ENCODE measurements around the gene DRD3.

DRD3 gene

DNA sequence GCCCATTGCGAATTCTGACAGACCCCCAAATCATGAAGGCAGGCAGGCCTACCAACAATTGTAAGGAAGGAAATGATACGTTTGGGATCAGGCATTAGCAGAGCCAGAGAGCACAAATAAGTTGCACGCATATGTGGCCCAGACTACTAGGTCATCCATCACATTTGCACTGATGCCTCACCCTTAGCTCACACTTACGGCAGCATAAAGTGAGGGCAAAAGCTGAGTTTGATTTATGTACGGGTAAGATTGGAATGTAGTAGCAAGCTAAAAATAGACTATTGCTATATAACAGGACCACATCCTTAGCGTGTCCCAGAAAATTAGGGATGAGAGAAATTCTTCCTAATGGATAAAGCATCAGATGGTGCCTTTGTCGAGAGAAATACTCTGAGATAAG, 63.7 kb downstream of the DRD3 start:
- no peak for DNase-seq

DNA sequence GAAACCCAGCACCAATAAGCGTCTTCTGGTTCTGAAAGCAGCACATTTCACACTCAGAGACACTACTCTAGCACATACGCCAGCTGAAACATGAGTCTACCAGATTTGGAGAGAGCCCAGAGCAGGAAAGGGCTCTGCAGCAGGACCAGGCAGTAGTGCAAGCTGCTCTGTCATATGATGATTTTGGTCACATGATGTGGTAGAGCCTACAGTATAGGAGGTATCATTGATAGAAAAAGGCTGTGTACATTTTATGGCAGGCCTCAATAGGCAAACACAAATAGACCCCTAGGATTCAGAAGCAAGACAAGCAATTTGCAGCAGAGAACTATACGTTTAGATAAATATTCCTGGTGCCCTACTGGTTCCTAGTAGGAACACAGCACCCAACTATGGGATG, 64.1 kb downstream of the DRD3 start:
- no peak for DNase-seq

DNA sequence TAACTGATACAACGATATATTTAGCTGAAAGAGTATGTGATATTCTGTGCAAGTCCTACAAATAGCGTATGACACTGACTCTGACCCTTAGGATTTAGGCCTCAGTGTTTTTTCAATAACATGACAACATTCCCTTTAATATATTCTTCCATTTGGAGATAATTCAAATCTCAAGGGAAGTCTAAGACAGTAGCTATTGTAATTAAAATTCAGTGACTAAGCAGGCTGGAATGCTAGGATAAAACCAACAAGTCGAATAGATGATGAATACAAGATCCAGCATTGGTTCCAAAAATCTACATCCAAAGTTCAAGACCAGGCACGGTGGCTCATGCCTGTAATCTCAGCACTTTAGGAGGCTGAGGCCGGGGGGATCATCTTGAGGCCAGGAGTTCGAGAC, 66.2 kb downstream of the DRD3 start:
- DNase-seq = no peak

DNA sequence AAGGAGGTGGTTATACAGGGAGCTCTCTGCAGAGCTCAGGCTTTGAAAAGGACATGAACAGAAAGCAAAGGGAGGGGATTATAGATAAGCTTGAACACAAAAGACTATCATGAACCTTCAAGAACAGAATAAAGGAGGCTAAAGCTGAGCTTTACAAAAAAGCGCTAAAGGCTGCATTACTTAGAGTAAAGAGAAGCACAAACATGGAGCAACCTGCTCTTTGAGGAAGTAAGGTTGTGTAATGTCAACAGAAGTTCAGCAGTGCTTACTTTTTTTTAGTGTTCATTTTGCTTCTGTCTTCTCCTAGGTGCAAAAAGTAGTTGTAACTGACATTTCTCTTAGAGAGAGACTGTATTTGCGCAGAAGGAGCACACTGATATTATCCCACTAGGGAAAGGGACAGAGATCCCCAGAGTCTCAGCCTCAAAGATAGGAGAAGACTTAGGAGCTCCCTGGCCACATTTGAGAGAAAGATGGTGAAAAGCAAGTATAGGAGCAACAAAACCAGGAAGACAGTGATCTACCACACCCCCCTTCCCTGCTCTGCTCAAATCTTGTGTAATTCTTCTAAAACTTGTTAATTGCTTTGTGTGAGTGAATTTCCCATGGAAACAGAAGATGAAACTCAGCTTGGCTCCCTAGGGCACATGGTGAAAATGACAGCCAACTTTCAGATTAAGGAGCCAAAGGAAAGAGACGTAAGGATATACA, 67.6 kb downstream of the DRD3 start:
- no peak for DNase-seq

DNA sequence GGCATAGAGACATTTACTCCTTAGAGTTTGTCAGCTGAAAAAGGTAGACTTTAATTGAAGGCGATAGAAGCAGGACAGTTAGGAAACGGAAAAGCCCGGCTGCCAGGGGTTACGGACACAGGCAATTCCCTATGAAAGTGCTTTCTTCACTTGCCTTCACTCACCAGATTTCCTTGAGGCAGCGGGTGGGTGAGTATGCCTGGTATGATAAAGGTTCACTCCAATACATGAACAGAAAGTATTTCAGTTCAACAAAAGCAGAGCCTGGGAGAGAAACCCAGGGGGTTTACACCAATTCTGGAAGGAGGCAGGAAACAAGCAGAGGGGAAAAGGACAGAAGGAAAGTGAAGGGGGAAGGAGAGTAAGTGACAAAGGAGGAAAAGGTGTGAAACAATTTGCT, 68.4 kb downstream of the DRD3 start:
- DNase-seq = no peak

DNA sequence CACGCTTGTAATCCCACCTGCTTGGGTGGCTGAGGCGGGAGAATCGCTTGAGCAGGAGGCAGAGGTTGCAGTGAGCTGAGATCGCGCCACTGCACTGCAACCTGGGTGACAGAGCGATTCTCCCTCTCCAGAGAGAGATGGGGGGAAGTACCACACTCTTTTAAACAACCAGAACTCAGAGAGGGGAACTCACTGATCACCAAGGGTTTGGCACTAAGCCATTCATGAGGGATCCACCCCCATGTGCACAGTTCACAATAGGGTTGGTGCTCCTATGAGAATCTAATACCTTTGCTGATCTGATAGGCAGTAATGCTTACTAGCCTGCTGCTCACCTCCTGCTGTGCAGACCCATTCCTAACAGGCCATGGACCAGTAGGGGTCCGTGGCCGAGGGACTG, 70.7 kb downstream of the DRD3 start:
- no peak for DNase-seq

DNA sequence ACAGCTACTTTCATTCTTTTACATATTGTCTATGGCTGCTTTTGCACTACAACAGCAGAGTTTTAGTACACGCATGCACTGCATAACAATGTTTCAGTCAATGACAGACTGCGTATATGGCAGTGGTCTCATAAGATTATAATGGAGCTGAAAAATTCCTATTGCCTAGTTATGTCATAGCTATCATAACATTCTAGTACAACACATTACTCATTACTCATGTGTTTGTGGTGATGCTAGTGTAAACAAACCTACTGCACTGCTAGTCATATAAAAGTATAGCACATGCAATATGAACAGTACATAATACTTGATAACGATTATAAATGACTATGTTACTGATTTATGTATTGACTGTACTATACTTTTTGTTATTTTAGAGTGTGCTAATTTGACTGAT, 74.4 kb downstream of the DRD3 start:
- DNase-seq = no peak

DNA sequence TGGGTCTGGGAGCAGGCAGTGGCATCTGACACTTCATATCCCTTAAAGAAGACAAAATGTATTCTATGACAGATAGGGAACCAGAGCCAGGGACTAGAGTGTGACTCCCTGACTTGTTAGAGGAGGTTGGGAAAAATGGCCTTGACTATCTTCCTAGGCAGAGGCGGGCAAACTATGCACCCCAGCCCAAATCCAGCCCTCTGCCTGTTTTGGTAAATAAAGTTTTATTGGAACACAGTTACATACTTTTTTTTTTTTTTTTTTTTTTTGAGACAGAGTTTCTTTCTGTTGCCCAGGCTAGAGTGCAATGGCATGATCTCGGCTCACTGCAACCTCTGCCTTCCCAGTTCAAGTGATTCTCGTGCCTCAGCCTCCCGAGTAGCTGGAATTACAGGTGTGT, 75.0 kb downstream of the DRD3 start:
- no peak for DNase-seq

DNA sequence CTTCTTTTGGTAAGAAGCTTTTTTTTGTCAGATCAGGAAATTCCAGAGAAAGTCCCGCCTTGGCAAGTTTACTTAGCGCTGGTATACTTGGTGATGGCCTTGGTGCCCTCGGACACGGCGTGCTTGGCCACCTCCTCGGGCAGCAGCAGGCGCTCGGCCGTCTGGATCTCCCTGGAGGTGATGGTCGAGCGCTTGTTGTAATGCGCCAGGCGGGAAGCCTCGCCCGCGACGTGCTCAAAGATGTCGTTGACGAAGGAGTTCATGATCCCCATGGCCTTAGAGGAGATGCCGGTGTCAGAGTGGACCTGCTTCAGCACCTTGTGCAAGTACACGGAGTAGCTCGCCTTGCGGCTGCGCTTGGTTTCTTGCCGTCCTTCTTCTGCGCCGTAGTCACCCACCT, 75.7 kb downstream of the DRD3 start:
- no peak for DNase-seq

DNA sequence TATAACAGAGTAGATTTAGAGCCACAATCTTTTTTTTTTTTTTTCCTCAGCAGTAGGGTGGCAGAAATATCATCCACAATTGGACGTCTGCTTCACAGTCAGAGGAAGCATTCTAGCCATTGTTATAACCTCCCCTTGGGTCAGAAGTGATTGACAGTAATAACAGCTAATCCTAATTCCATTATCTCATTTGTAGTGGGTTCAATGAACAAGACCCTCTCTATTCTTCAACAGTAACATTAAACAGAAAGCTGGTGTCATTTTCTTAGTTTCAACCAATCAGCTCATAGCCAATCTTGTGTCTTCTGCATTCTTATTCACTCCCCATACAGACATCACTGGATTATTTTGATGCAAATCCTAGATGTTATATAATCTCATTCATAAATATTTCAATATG, 77.8 kb downstream of the DRD3 start:
- no peak for DNase-seq

DNA sequence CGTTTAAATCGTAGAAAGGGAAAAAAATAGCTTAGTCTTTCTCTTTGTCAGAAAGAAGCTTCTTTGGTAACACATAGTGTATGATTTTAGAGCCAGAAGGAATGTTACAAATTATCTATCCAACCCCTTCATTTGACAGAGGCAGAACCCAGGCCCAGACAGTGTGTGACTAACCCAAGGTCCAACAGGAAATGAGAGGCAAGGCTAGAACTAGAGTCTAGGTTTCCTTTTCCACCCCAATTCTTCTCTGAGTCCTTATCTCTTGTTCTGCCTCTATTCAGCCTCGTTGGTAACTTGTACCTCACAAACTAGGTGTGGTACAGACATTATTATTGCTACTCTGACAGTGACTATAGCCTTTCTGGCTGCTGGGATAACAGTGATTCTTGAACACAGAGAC, 83.1 kb downstream of the DRD3 start:
- no peak for DNase-seq

DNA sequence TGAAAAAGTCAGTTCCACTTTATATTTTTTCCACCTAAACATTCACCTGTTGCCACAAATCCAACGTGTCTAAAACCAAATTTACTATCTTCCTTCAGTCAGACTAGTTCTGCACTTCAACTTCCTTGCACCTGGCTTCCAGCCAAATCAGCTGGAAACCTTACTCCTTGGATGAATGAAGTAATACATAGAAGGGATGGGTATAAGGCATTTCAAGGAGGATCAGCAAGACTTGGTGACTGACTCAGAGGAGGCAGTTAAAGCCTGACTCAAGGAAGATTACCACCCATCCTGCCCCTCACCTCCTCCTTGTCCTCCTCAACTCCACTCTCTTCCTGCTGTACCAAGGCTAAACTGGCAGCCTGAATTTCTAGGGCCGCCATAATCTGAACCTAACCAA, 85.3 kb downstream of the DRD3 start:
- DNase-seq = no peak

DNA sequence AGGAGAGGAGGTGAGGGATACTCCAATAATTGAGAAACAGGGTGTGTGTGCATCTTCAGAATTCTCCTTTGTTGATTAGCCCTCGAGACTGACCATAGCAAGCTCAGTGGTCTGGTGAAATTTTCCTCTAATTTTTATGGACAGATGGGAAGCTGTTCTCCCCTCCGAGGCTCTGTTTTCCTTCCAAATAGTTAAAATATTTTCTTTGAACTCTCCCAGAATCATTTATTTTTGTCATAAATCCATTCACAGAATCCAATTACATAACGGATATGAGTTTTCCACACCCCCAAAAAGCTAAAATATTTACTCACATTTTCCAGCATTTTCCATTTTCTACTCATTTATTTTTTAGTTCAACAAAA, 85.9 kb downstream of the DRD3 start:
- no peak for DNase-seq

DNA sequence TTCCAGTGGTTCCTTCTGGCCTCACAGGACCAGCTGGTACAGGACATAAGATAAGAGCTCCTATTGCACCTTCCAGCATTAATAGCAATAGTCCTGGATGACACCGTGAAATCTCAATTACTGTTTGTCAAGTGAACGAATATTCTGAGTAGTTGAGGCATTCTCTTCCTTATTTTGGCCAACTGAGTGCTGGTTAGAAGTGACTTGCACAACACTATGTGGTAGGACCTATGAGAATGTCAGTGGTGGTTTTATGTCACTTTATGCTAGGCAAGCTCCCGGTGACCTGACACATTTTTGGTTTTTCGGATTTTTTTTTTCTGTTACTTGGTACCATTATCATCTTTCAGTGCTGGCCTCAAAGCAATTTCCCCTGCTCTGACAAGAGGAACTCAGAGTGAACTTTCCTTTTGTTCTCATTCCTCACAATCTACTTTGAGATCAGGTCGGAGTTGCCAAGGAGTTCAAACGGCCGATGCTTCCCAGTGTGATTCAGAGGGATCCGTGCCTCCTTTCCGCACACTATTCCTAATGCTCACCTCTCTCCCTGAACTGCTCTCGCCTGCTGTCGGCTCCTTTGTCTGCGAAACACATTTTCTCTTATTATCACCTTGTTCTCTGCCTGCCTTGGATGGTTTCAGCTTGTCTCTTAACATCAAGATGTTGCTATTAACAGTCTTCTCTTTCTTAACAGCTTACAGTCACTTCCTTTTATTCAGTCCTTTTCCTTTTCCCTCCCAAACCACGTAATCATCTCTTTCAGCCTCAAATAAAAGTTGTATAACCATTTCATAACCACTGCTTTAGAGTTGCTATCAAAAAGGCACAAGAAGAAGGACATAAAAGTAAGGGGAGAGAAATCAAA, 86.5 kb downstream of the DRD3 start:
- no peak for DNase-seq

DNA sequence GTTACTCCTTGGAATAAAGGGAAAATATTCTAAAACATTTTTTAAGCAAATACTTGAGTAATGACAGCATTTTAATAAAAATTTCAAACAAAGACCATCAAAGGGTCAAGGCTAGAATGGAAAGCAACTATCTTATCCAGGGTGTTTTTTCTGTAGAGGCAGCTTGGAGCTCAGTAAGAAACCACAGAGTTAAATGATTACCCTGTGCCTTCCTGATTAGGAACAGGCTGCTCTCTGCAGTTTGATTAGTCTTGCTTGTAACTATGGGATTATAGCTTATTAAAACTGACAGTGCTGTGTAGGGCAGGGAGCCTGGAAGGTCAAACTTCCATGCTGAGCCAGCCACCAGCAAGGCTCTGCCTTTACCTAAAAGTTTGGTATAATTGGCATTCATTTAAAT, 89.2 kb downstream of the DRD3 start:
- DNase-seq = no peak

DNA sequence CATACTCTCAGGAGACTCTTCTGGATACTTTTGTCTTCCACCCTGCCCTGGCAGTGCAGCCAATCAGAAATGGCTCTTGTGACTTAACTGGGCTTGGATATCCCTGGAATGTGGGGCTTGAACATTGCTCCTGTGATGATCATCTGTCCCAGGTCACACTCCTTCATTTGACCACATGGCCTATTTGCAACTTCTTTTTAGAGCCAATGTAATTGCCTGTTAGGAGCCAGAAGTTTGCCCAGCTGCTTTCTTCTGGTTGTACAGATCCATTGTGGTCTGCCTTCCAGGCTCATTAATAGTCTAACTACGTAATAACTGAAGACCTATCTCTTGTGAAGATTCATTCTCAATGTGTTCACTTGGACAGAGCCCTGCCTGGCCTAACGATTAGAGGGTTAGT, 92.5 kb downstream of the DRD3 start:
- no peak for DNase-seq

DNA sequence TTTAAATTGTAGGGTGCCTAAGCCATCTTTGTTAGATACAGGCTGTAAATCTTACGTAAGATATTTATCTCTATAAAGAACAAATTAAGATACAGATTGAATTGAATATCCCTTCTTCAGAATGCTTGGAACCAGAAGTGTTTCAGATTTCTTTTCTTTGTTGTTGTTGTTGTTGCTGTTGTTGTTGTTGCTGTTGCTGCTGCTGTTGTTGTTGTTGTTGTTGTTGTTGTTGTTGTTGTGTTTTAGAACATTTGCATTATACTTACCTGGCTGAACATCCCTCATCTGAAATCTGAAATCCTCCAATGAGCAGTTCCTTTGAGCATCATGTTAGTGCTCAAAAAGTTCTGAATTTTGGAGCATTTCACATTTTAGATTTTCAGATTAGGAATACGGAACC, 95.7 kb downstream of the DRD3 start:
- DNase-seq = no peak

DNA sequence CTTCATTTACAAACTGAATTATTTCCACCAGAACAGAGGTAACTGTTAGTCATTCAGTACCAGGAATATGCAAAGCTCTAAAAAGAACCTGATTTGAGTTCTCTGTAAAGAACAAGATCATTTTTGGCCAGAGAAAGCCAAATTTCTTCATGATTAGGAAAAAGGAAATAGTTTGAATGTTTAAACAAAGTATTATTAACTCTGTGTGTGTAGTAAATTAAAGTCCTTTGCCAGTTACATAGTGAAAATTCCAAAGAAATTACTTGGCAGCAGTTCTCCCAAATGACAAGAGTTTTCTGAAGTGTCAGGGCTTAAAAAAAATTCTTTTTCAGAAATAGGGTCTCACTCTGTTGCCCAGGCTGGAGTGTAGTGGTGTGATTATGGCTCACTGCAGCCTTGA, 97.8 kb downstream of the DRD3 start:
- no peak for DNase-seq

DNA sequence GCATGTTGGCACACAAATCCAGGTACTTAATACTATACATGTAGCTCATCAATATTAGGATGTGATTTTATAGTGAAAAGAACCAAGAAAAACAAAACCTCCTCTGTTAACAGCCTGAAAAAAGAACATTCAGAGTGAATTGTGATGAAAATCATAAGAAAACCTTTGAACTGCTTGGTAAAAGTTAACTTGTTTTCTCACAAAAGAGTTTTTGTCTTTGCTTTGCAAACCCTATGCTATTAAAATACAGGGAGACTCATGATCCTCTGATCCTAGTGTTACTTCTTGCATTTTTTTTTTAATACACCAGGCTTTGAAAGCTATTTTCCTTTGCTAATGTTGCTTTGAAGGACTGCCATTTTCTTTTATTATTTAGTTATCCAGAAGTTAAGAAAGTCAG, 98.7 kb downstream of the DRD3 start:
- DNase-seq = no peak

DNA sequence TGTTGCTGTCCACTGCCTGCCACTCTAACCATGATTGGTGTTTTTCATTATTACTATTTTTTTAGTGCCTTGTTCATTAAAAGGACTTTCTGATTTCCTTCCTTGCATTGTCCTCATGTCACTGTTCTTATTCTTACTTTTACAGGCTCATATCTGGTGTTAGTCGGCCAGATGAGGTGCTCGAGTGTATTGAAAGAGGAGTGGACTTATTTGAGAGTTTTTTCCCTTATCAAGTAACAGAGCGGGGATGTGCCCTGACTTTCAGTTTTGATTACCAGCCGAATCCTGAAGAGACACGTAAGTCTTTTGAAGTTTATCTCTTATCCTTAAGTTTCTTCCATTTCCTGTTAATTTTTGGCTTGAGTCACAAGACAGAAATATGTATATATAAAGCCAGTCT, 99.1 kb downstream of the DRD3 start:
- DNase-seq = no peak

DNA sequence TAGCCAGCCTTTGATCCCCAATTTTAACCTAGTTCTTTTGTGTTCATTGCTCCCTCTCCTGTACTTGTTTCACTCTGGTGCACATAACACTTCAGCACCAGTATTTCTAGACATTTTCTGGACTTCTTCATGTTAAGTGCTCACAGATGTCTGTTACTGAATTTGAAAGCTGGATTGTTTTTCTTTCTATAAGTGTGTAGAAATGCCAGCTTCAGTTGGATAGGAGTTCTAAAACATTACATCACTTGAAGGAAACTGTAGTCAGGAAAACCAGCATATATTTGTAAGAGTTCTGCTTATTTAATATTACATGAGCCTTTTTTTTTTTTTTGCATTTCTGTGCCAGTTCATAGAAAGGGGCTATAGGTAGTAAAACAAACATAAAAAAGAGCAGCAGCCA, 100.7 kb downstream of the DRD3 start:
- no peak for DNase-seq
